ENCODE measurements around the gene HRH3. TPM values are rescaled to one million over a fixed set of nuclear protein-coding genes. Genes with fewer than 3 reads are reported as not detected.
A peak's percentile ranks its signal among the peaks of the same experiment; 100 is the strongest.

HRH3 gene
- polyA plus RNA-seq, 3 donors, result not detected

DNA sequence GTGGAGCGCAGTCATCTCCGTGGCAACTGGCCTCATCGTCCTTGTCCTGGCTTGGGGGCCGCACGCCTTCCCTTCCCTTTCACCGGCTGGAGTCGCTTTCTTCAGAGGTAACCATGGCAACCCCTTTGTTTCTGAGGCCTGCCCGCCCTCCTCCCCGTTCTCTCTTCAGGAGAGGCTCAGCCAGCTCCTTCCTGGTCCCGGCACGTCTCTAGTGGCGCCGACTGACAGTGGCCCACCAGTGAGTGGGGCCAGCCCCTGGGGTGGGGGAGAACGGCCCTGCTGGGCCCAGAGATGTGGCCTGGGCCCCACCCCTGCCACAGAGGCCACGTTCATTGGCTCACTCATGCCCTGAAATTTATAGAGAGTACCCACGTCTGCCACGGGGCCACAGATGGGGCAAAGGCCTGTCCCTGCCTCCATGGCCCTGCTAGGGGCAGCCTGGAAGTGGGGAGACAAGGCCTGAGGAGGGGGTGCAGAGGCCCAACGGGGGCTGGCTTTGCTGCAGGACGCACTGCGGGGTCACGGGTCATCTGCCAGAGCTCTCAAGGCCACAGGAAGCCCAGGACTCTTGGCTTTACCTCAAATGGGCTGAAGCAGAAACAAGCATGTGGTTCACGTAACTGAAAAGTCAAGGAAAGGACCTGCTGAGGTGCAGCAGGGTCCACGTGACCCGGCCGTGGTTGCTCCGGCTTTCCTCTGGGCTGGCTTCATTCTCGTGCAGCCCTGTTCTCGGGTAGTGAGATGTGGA is 16.9 kb upstream of the HRH3 start:
- Mint-ChIP-seq H3K9me3 (peaks cover 3 to 7% (median 5%) of the 10 kb centered on the region in 7 donors), H3K36me3 (peaks cover 7 to 15% of the 10 kb centered on the region in 2 donors), H3K27me3 (ENCODE audit: low read depth in 3 of 3) (peaks cover 1 to 3% (median 2%) of the 10 kb centered on the region in 3 donors), H3K27ac (peak overlapping the region in 1 of 7 donors; percentile 54), H3K4me3 (no peak overlapping the region), H3K4me1 (peaks cover 33% of the 10 kb centered on the region)
- intact Hi-C loops (cut with micrococcal nuclease), result loop anchor here (5.0 to 10.0 kb wide), 7 partner anchors 50 to 700 kb away; partner anchors contain the start of genes ADRM1 (in 1 of the 2), CABLES2 (in 1 of the 2), GID8 (in 1 of the 2) and LSM14B (in 1 of the 2)
- Histone ChIP-seq H2AFZ (ENCODE audit: insufficient read depth, low read depth, low read length, poor library complexity, severe bottlenecking) (peak overlapping the region; percentile 82), H3K9me3 (replicated peaks in 1 of 2; ENCODE audit: control insufficient read depth in 1 of 2, insufficient read depth in 1 of 2, low read length in 2 of 2) (peaks cover 0 to 7% of the 10 kb centered on the region in 2 donors), H3K9ac (ENCODE audit: insufficient read depth, low read length, poor library complexity, severe bottlenecking) (no peak overlapping the region), H3K36me3 (replicated peaks in 1 of 2; ENCODE audit: control insufficient read depth in 1 of 2, insufficient read depth in 2 of 2, low read length in 2 of 2) (peaks cover 4 to 6% of the 10 kb centered on the region in 2 donors), H3K27me3 (ENCODE audit: control insufficient read depth in 2 of 2, insufficient read depth in 2 of 2, low read length in 2 of 2) (no peaks in the 10 kb centered on the region), H3K79me2 (ENCODE audit: insufficient read depth, low read length) (peaks cover 32% of the 10 kb centered on the region), H3K4me2 (replicated peaks; ENCODE audit: extremely low read depth, low read length, poor library complexity, severe bottlenecking) (no peak overlapping the region), H4K20me1 (ENCODE audit: insufficient read depth, low read length) (peaks cover 21% of the 10 kb centered on the region), H3K4me1 (ENCODE audit: control insufficient read depth in 1 of 2, insufficient read depth in 2 of 2, low read length in 2 of 2) (peaks cover 28 to 38% of the 10 kb centered on the region in 2 donors), H3K27ac (ENCODE audit: low read depth in 1 of 2, low read length in 2 of 2) (no peak overlapping the region), H3K4me3 (replicated peaks in 1 of 3; ENCODE audit: low read depth in 2 of 3, low read length in 3 of 3) (no peak overlapping the region)
- TF ChIP-seq, protein P1, sequence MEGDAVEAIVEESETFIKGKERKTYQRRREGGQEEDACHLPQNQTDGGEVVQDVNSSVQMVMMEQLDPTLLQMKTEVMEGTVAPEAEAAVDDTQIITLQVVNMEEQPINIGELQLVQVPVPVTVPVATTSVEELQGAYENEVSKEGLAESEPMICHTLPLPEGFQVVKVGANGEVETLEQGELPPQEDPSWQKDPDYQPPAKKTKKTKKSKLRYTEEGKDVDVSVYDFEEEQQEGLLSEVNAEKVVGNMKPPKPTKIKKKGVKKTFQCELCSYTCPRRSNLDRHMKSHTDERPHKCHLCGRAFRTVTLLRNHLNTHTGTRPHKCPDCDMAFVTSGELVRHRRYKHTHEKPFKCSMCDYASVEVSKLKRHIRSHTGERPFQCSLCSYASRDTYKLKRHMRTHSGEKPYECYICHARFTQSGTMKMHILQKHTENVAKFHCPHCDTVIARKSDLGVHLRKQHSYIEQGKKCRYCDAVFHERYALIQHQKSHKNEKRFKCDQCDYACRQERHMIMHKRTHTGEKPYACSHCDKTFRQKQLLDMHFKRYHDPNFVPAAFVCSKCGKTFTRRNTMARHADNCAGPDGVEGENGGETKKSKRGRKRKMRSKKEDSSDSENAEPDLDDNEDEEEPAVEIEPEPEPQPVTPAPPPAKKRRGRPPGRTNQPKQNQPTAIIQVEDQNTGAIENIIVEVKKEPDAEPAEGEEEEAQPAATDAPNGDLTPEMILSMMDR (IDR thresholded peaks at IDR 0.05), result no peak
- no peak for DNase-seq
- 81% methylated on average over 19 of the region's 28 CpGs for WGBS (ENCODE audit: insufficient coverage)

DNA sequence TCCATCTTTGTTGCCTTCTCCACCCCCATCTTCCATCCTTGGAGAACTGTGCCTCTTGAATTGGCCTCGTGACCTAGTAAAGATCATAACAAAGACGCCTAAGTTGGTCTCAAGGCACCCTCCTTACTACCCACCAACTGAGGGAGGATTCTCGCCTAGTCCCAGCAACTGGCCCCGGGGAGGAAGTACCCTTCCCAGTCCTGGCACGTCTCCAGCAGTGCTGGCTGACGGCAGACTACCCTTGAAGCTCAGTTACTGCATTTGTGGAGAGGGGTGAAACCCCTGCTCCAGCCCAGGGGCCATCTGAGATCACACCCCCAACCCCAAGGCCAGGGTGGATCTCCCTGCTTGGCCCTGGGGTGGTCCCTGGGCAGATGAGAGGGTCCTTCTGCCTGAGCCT is 16.1 kb upstream of the HRH3 start:
- peaks cover 0 to 7% of the 10 kb centered on the region in 2 donors for H3K9me3 ChIP-seq (replicated peaks in 1 of 2; ENCODE audit: control insufficient read depth in 1 of 2, insufficient read depth in 1 of 2, low read length in 2 of 2)
- H3K9me3 Mint-ChIP-seq, result peaks cover 3 to 7% (median 5%) of the 10 kb centered on the region in 7 donors
- H3K4me2 ChIP-seq (replicated peaks; ENCODE audit: extremely low read depth, low read length, poor library complexity, severe bottlenecking), result no peak overlapping the region
- WGBS (ENCODE audit: insufficient coverage), result no CpG with 5 or more reads among the region's 6 CpGs
- DNase-seq, result no peak
- peak overlapping the region in 1 of 7 donors; percentile 45 for H3K27ac Mint-ChIP-seq
- H3K27ac ChIP-seq (ENCODE audit: low read depth in 1 of 2, low read length in 2 of 2), result no peak overlapping the region
- H3K4me3 ChIP-seq (replicated peaks in 1 of 3; ENCODE audit: low read depth in 2 of 3, low read length in 3 of 3), result no peak overlapping the region
- TF ChIP-seq, protein P1 (IDR thresholded peaks at IDR 0.05), result no peak
- H2AFZ ChIP-seq (ENCODE audit: insufficient read depth, low read depth, low read length, poor library complexity, severe bottlenecking), result no peak overlapping the region
- H3K36me3 ChIP-seq (replicated peaks in 1 of 2; ENCODE audit: control insufficient read depth in 1 of 2, insufficient read depth in 2 of 2, low read length in 2 of 2), result no peaks in the 10 kb centered on the region
- peaks cover 14% of the 10 kb centered on the region for H4K20me1 ChIP-seq (ENCODE audit: insufficient read depth, low read length)
- H3K79me2 ChIP-seq (ENCODE audit: insufficient read depth, low read length), result peaks cover 25% of the 10 kb centered on the region
- intact Hi-C loops (cut with micrococcal nuclease), result loop anchor here (5.0 to 10.0 kb wide), 7 partner anchors 49 to 701 kb away; partner anchors contain the start of genes ADRM1 (in 1 of the 2), CABLES2 (in 1 of the 2), GID8 (in 1 of the 2) and LSM14B (in 1 of the 2)
- H3K4me1 Mint-ChIP-seq, result peaks cover 26% of the 10 kb centered on the region
- peaks cover under 1 to 7% of the 10 kb centered on the region in 2 donors for H3K36me3 Mint-ChIP-seq
- peaks cover 1 to 3% (median 3%) of the 10 kb centered on the region in 3 donors for H3K27me3 Mint-ChIP-seq (ENCODE audit: low read depth in 3 of 3)
- no peaks in the 10 kb centered on the region for H3K27me3 ChIP-seq (ENCODE audit: control insufficient read depth in 2 of 2, insufficient read depth in 2 of 2, low read length in 2 of 2)
- H3K9ac ChIP-seq (ENCODE audit: insufficient read depth, low read length, poor library complexity, severe bottlenecking), result no peak overlapping the region
- H3K4me1 ChIP-seq (ENCODE audit: control insufficient read depth in 1 of 2, insufficient read depth in 2 of 2, low read length in 2 of 2), result peaks cover 24 to 30% of the 10 kb centered on the region in 2 donors
- H3K4me3 Mint-ChIP-seq, result no peak overlapping the region

Measured in CD14-positive monocyte (primary cell).